AG04450 (cell line): ENCODE results near the gene CR1L. TPM values are rescaled to one million over a fixed set of nuclear protein-coding genes. Genes with fewer than 3 reads are reported as not detected.
"Not testable (repeated sequence)": the region's sequence is repeated elsewhere in the genome, so short reads cannot be mapped to it uniquely, and the experiment has no call there.

Experiments used
- CTCF ChIA-PET: fragments of 300-600, 350-600 bp; formaldehyde crosslinking; extraction: SDS; loops from one replicate; lab custom pipeline; 2022; ENCODE audit warnings: antibody characterized with exemption, inconsistent platforms; lab: Charles Lee
- POLR2A ChIA-PET: fragments of 350-600 bp; formaldehyde crosslinking; extraction: SDS; loops from one replicate; lab custom pipeline; 2021; ENCODE audit warnings: antibody characterized with exemption, inconsistent platforms; lab: Yijun Ruan, JAX
- DNase-seq: peaks from one replicate; pipeline ENCODE4 v3.0.0-alpha.2; 2011; ENCODE audit warnings: low read depth, low spot score
- H3K27ac ChIP-seq: one replicate; pipeline ENCODE4 v1.5.1; 2012; ENCODE audit warnings: low read depth, low read length, control low read depth
- H3K27me3 ChIP-seq: one replicate; pipeline ENCODE4 v1.6.0; 2012; ENCODE audit warnings: low read length; ENCODE audit not compliant: control insufficient read depth, insufficient read depth
- H3K4me3 ChIP-seq: 2 replicates; pipeline ENCODE4 v1.5.1; 2011; ENCODE audit warnings: mild to moderate bottlenecking, low read depth, low read length, control low read depth
- H3K9me3 ChIP-seq: 2 replicates; pipeline ENCODE4 v1.5.1; 2012; ENCODE audit warnings: low read length; ENCODE audit not compliant: control insufficient read depth, insufficient read depth
- CTCF ChIP-seq: IDR thresholded peaks from 2 replicates; pipeline ENCODE4 v1.5.1; 2011; ENCODE audit warnings: low read depth, low read length, control low read depth, inconsistent platforms
- polyA plus RNA-seq: library from polyadenylated mRNA; depleted of rRNA; stranded (reverse); fragments of >200 nt; gene quantifications from 2 replicates; pipeline ENCODE4 v1.2.3, GENCODE V29; 2011

Gene CR1L
- polyA plus RNA-seq, 1 experiment: not detected

GRCh38 chr1:207703712-207704111 is 58.8 kb downstream of the CR1L start:
- CTCF ChIA-PET: interaction anchor here (1.0 to 1.4 kb wide), 3 partner anchors 51 to 259 kb away, joined by 3 to 7 read pairs (median 3); no protein-coding TSS in a partner anchor
- Histone ChIP-seq H3K27ac (no peak overlapping the region), H3K4me3 (no peak overlapping the region), H3K27me3 (no peaks in the 10 kb centered on the region), H3K9me3 (no peaks in the 10 kb centered on the region)
- TF ChIP-seq CTCF: no peak
- POLR2A ChIA-PET: no interaction called here
- no peak for DNase-seq

GRCh38 chr1:207708004-207708403 is 63.1 kb downstream of the CR1L start:
- DNase-seq, H3K9me3 ChIP-seq, H3K27ac ChIP-seq, H3K4me3 ChIP-seq, POLR2A ChIA-PET, H3K27me3 ChIP-seq: not testable (repeated sequence)
- CTCF ChIA-PET: interaction anchor here (0.6 kb wide), 2 partner anchors 87 to 104 kb away, joined by 3 read pairs; no protein-coding TSS in a partner anchor

GRCh38 chr1:207711285-207711684 is 66.4 kb downstream of the CR1L start:
- peaks cover 2% of the 10 kb centered on the region; the same call in 1 of the 2 replicates for H3K9me3 ChIP-seq
- no peak for TF ChIP-seq CTCF
- no peak overlapping the region for H3K27ac ChIP-seq
- no peak for DNase-seq
- CTCF ChIA-PET: interaction anchor here (0.7 to 2.2 kb wide), 4 partner anchors 66 to 252 kb away, joined by 4 to 14 read pairs (median 7); no protein-coding TSS in a partner anchor
- POLR2A ChIA-PET: interaction anchor here (0.6 kb wide), 1 partner anchor 524 kb away, joined by 3 read pairs; no protein-coding TSS in a partner anchor
- H3K27me3 ChIP-seq: no peaks in the 10 kb centered on the region
- H3K4me3 ChIP-seq: no peak overlapping the region

- POLR2A ChIA-PET, CTCF ChIA-PET, H3K27ac ChIP-seq, H3K27me3 ChIP-seq, DNase-seq, H3K9me3 ChIP-seq, H3K4me3 ChIP-seq: not testable (repeated sequence)
These were observed 67.8 kb downstream of the CR1L start for GRCh38 chr1:207712701-207713100.

- ChIA-PET POLR2A (no interaction called here), CTCF (no interaction called here)
- no peak overlapping the region for H3K27ac ChIP-seq
- no peak for TF ChIP-seq CTCF
- H3K9me3 ChIP-seq: peaks cover 2% of the 10 kb centered on the region; the same call in 1 of the 2 replicates
- no peaks in the 10 kb centered on the region for H3K27me3 ChIP-seq
- DNase-seq: no peak
- no peak overlapping the region for H3K4me3 ChIP-seq
These were observed 68.6 kb downstream of the CR1L start for GRCh38 chr1:207713529-207713928.

- TF ChIP-seq CTCF: no peak
- POLR2A ChIA-PET: no interaction called here
- CTCF ChIA-PET: no interaction called here
- Histone ChIP-seq H3K27ac (no peak overlapping the region), H3K27me3 (no peaks in the 10 kb centered on the region), H3K9me3 (no peaks in the 10 kb centered on the region), H3K4me3 (no peak overlapping the region)
- DNase-seq: no peak
These were observed 74.3 kb downstream of the CR1L start for GRCh38 chr1:207719234-207719633.

GRCh38 chr1:207728200-207728858 is 83.4 kb downstream of the CR1L start:
- CTCF ChIA-PET, POLR2A ChIA-PET, H3K27me3 ChIP-seq, DNase-seq, H3K27ac ChIP-seq, H3K4me3 ChIP-seq, H3K9me3 ChIP-seq: not testable (repeated sequence)

GRCh38 chr1:207737503-207738157 is 92.7 kb downstream of the CR1L start:
- DNase-seq, POLR2A ChIA-PET, H3K9me3 ChIP-seq, H3K4me3 ChIP-seq, H3K27me3 ChIP-seq, H3K27ac ChIP-seq: not testable (repeated sequence)
- CTCF ChIA-PET: interaction anchor here (0.5 to 0.8 kb wide), 2 partner anchors 87 to 117 kb away, joined by 3 read pairs; no protein-coding TSS in a partner anchor
